Endodermal cell (in vitro differentiated cells): ENCODE results near the gene FBXW9. TPM values are rescaled to one million over a fixed set of nuclear protein-coding genes. Genes with fewer than 3 reads are reported as not detected.

ENCODE experiments used
- DNase-seq: peaks from one replicate; pipeline ENCODE4 v3.0.0-alpha.2; 2017
- H3K27ac ChIP-seq: 2 replicates; pipeline ENCODE4 v1.5.1; 2013; ENCODE audit warnings: mild to moderate bottlenecking, low read depth, low read length, moderate library complexity
- H3K27me3 ChIP-seq: 2 replicates; pipeline ENCODE4 v1.6.1; 2013; ENCODE audit warnings: mild to moderate bottlenecking, low read length, moderate library complexity; ENCODE audit not compliant: insufficient read depth, control insufficient read depth, poor library complexity, severe bottlenecking
- H3K36me3 ChIP-seq: 2 replicates; pipeline ENCODE4 v1.7.0; 2013; ENCODE audit warnings: mild to moderate bottlenecking, low read length, moderate library complexity; ENCODE audit not compliant: control insufficient read depth, insufficient read depth
- H3K4me1 ChIP-seq: one replicate; pipeline ENCODE4 v1.7.0; 2013; ENCODE audit warnings: low read length; ENCODE audit not compliant: control insufficient read depth, insufficient read depth
- H3K4me3 ChIP-seq: 2 replicates; pipeline ENCODE4 v1.5.1; 2013; ENCODE audit warnings: mild to moderate bottlenecking, low read length, moderate library complexity
- H3K9ac ChIP-seq: 2 replicates; pipeline ENCODE4 v1.6.1; 2013; ENCODE audit warnings: mild to moderate bottlenecking, low read length, moderate library complexity; ENCODE audit not compliant: poor library complexity, severe bottlenecking; ENCODE audit errors: extremely low read depth
- H3K9me3 ChIP-seq: 2 replicates; pipeline ENCODE4 v1.6.1; 2013; ENCODE audit warnings: mild to moderate bottlenecking, low read length, moderate library complexity; ENCODE audit not compliant: control insufficient read depth
- H3K27ac Mint-ChIP-seq: 2 replicates; pipeline ENCODE4 v1.8.0; 2020; ENCODE audit warnings: mixed read lengths
- H3K27me3 Mint-ChIP-seq: 2 replicates; pipeline ENCODE4 v1.8.0; 2021; ENCODE audit warnings: mild to moderate bottlenecking, mixed read lengths; ENCODE audit not compliant: insufficient read depth
- H3K36me3 Mint-ChIP-seq: 2 replicates; pipeline ENCODE4 v1.8.0; 2020; ENCODE audit warnings: low read depth, mixed read lengths
- H3K4me1 Mint-ChIP-seq: 2 replicates; pipeline ENCODE4 v1.8.0; 2020; ENCODE audit warnings: mixed read lengths
- H3K4me3 Mint-ChIP-seq: 2 replicates; pipeline ENCODE4 v1.8.0; 2020; ENCODE audit warnings: mild to moderate bottlenecking, moderate library complexity, mixed read lengths
- H3K9me3 Mint-ChIP-seq: 2 replicates; pipeline ENCODE4 v1.8.0; 2020; ENCODE audit warnings: mild to moderate bottlenecking, mixed read lengths
- CTCF ChIP-seq: fragments of 200-600 bp; sonication (generic); conservative IDR thresholded peaks from 2 replicates; pipeline ENCODE4 v1.5.0; 2021; ENCODE audit warnings: antibody characterized with exemption, mild to moderate bottlenecking
- WGBS, 2 experiments: methylation state at CpG; one replicate each; pipeline versions ENCODE4 v1.1.5 to v1.1.7; 2013; ENCODE audit warnings: missing lambda C conversion rate in 2 of 2, mixed read lengths in 1 of 2; ENCODE audit not compliant: insufficient coverage in 1 of 2, insufficient read length in 1 of 2; 5-methylcytosine and 5-hydroxymethylcytosine counted together
- total RNA-seq, 2 donors: library from RNA; stranded (reverse); fragmentation: NEBNext Ultra II Directional in 1 of 2; extraction: Animal tissue kit (Norgen Biotek cat#: 25700) in 1 of 2; gene quantifications; 2 replicates in 1 of 2; 3 replicates in 1 of 2; pipeline ENCODE4 v1.2.1, GENCODE V29; 2021

Gene FBXW9
- total RNA-seq, 2 donors from 2014 or later = 12.6 to 14.7 TPM

DNA sequence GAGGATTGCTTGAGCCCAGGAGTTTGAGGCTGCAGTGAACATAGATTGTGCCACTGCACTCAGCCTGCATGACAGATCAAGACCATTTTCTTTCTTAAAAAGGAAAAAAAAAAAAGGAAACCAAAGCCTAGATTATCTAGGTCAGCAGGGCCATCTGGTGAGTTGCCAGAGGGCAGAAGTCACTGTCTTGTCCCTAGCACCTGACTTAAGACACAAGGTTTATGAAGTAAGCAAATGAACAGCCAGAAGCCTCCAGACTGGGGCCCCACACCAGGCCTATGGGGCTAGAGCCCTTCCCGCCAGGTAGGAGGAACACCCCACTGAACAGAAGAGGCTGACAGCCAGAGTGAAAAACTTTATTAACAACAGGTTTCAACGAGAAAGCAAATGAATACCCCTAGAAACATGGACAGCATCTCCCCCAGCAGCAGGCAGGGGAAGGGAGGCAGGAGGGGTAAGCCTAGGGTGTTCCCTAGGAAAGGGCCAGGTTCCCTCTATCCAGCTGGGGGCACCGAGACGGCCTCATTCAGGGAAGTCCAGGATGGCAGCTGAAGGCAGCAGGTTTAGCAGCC, 28.6 kb downstream of the FBXW9 start:
- H3K27ac Mint-ChIP-seq = no peak overlapping the region
- peaks cover 28% of the 10 kb centered on the region for H3K36me3 Mint-ChIP-seq
- H3K9me3 ChIP-seq = no peaks in the 10 kb centered on the region
- no peak for TF ChIP-seq CTCF
- H3K4me1 Mint-ChIP-seq = peaks cover 22% of the 10 kb centered on the region
- H3K4me3 ChIP-seq = peak overlapping the region; percentile 93
- H3K27me3 ChIP-seq = no peaks in the 10 kb centered on the region
- no peak overlapping the region for H3K27ac ChIP-seq
- no peaks in the 10 kb centered on the region for H3K9me3 Mint-ChIP-seq
- no peak overlapping the region for H3K9ac ChIP-seq
- no peaks in the 10 kb centered on the region for H3K27me3 Mint-ChIP-seq
- H3K36me3 ChIP-seq = peaks cover 32% of the 10 kb centered on the region
- H3K4me3 Mint-ChIP-seq = peak overlapping the region; percentile 96
- 87 to 92% methylated on average over 3 to 4 of the region's 4 CpGs for WGBS, 2 experiments
- no peaks in the 10 kb centered on the region for H3K4me1 ChIP-seq
- DNase-seq = no peak

DNA sequence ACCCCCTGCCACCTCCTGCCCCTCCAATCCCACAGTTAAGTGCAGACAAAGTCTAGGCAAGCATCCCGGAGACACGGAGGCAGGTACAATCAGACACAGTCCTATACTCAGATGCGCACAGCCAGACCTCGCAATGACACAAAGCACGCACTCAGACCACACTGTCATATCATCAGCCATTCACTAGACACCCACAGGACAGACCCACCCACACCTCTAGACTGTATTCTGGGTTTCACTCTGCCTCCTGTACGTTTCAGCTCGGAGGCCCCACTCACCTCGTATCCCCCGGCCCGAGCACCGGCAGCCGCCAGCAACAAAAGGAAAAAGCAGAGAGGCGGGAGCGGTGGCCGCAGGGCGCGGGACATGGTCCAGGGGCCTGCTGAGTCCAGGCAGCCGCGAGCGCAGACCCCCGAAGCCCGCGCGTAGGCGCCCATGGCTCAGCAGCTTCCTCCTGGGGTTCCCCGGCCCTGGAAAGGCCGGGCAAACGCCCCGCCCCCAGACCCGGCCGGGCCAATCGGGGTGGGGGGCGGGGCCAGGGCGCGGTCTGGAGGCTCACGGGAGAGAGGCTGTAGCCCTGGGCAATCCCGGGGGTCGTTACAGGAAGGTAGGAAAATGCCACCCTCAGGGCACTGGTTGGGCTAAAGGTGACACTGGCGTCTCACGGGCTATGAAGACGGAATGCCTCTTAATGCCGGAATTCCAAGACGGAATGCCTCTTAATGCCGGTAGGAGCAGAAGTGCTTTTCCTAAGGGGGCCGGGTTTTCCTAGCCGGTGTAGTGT, 30.0 kb downstream of the FBXW9 start, which contains the start of the genes MAN2B1 and WDR83:
Gene MAN2B1 (minus strand): TSS at position 478 of the 784 bp plus-strand sequence. CDS start 41 bp downstream, at position 437.
Gene WDR83 (plus strand): TSS at position 543 of the 784 bp plus-strand sequence. CDS start 2,984 bp downstream, outside the sequence.
- H3K4me3 ChIP-seq = peak within 1 kb of the TSS; percentile 91
- Mint-ChIP-seq H3K4me1 (peaks cover 22% of the 10 kb centered on the region), H3K27ac (peak within 1 kb of the TSS; percentile 95)

More for the DNA sequence above, 30.0 kb downstream of the FBXW9 start, which contains the start of the genes MAN2B1 and WDR83:
- TF ChIP-seq CTCF = peak; percentile 21
- Histone ChIP-seq H3K36me3 (peaks cover 33% of the 10 kb centered on the region), H3K9ac (peak within 1 kb of the TSS; percentile 76), H3K27me3 (no peaks in the 10 kb centered on the region), H3K27ac (no peak within 1 kb of the TSS), H3K9me3 (no peaks in the 10 kb centered on the region), H3K4me1 (no peaks in the 10 kb centered on the region)
- 4 to 13% methylated on average over 19 to 46 of the region's 46 CpGs for WGBS, 2 experiments
- Mint-ChIP-seq H3K36me3 (peaks cover 19% of the 10 kb centered on the region), H3K9me3 (no peaks in the 10 kb centered on the region), H3K4me3 (peak within 1 kb of the TSS; percentile 96), H3K27me3 (no peaks in the 10 kb centered on the region)
- peak; percentile 95 for DNase-seq
